Measurements from ENCODE around the gene ACSS2.

- TF ChIP-seq, protein P1, sequence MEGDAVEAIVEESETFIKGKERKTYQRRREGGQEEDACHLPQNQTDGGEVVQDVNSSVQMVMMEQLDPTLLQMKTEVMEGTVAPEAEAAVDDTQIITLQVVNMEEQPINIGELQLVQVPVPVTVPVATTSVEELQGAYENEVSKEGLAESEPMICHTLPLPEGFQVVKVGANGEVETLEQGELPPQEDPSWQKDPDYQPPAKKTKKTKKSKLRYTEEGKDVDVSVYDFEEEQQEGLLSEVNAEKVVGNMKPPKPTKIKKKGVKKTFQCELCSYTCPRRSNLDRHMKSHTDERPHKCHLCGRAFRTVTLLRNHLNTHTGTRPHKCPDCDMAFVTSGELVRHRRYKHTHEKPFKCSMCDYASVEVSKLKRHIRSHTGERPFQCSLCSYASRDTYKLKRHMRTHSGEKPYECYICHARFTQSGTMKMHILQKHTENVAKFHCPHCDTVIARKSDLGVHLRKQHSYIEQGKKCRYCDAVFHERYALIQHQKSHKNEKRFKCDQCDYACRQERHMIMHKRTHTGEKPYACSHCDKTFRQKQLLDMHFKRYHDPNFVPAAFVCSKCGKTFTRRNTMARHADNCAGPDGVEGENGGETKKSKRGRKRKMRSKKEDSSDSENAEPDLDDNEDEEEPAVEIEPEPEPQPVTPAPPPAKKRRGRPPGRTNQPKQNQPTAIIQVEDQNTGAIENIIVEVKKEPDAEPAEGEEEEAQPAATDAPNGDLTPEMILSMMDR (IDR thresholded peaks at IDR 0.05), result no peak
- no peak for TF ChIP-seq POLR2A (IDR thresholded peaks at IDR 0.05)
Observed at GRCh38 chr20:34968042-34968775, 91.8 kb downstream of the ACSS2 start.
